Inflammatory macrophage treated with lipopolysaccharide for 1 hour (primary cell): ENCODE measurements around the gene ITGB8.

Experiments
- DNase-seq, 2 donors: peaks; one replicate each; pipeline ENCODE4 v3.0.0-alpha.2; 2020 to 2022

ITGB8 gene

GRCh38 chr7:20310301-20310700, 20.4 kb upstream of the ITGB8 start:
- DNase-seq, result peak; percentile 59

- DNase-seq, result peak; percentile 79 to 92
Measured at GRCh38 chr7:20310963-20311742, 19.5 kb upstream of the ITGB8 start.

DNA sequence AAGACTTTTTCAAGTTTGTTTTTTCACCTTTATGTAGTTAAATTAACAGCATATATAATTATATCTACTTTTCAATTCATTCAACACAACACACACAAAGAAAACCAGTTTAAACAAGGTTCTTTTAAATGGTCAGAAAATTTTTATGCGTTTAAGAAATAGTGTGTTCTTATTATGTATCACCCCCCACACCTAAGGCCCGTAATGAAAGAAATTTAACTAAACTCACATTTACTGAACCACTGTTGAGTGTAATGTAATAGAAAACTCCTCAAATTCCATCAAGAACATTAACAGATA, 19.0 kb upstream of the ITGB8 start:
- no peak for DNase-seq

- DNase-seq, result peak in 1 of 2 donors; percentile 7
Measured at GRCh38 chr7:20312562-20312961, 18.1 kb upstream of the ITGB8 start.

- DNase-seq, result no peak
Measured at GRCh38 chr7:20313626-20314025, 17.1 kb upstream of the ITGB8 start.

- DNase-seq, result no peak
Measured at GRCh38 chr7:20314198-20314597, 16.5 kb upstream of the ITGB8 start.

DNA sequence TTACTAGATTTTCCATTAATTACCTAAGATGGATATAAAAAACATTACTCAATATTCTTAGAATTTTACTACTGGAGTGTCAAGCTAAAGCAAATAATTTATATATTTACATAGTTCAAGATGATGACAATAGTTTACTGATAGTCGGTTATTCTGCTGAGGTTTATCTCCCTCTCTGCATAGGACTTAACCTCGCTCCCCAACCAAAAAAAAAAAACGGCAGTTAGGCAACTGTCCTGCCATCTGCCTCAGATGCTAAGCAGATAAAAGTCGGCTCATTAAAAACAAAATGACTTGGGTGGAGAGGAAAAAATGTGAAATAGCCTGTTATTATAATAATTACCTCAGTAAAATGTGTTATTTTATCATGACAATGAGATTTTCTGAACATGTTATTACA, 14.0 kb upstream of the ITGB8 start:
- no peak for DNase-seq

- peak in 1 of 2 donors; percentile 39 for DNase-seq
Measured at GRCh38 chr7:20317413-20317812, 13.3 kb upstream of the ITGB8 start.

DNA sequence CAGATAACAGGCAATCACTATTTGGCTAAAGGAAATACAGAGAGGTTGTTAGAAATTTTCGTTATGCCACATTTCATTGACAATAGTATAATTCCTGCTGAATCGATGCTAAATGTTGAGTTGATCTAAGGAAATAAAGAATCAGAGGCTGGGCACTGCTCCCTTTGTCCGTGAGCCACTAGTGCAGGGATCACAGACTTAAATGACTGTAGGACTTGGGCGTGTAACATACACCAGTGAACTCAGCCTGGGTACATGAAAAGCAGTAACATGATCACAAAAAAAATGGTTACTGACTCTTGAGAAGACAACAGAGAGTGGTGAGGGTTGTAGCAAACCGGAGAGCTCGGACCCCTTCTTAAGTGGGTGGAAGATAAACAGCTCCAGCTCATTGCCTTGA, 11.8 kb upstream of the ITGB8 start:
- no peak for DNase-seq

DNA sequence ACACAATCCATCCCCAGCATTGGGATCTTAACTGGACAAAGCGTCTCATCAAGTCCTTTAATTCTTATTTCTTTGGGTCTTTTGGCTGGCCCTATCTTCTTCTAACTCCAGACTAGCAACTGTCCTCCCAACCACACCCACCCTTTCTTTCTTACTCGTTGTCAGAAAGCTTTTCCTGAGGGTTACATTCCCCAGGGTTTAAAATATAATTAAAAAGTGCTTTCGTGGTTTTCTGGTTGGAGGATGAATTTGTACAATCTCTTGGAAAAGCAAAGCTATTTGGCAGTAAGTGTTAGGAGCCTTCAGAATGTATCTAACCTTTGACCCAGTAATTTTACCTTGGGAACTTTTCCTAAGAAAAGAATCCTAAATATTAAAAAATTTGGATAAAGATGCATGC, 10.4 kb upstream of the ITGB8 start:
- DNase-seq, result no peak

GRCh38 chr7:20320786-20321185, 9.9 kb upstream of the ITGB8 start:
- DNase-seq, result no peak

GRCh38 chr7:20323595-20323994, 7.1 kb upstream of the ITGB8 start:
- no peak for DNase-seq

DNA sequence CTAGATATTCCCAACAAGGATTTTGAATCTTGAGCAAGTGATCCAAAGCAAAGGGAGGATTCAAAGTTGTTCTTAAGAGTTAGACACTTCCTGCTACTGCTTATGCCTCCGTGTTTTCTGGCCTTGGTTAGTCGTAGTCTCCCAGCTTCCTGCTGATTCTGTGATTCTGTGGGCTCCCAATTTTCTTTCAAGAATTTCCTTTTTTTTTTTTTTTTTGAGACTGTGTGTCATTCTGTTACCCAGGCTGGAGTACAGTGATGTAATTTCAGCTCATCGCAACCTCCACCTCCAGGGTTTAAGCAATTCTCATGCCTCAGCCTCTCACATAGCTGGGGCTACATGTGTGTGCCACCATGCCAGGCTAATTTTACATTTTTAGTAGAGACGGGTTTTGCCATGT, 4.4 kb upstream of the ITGB8 start:
- peak; percentile 64 to 72 for DNase-seq

GRCh38 chr7:20327055-20327454, 3.6 kb upstream of the ITGB8 start:
- no peak for DNase-seq

DNA sequence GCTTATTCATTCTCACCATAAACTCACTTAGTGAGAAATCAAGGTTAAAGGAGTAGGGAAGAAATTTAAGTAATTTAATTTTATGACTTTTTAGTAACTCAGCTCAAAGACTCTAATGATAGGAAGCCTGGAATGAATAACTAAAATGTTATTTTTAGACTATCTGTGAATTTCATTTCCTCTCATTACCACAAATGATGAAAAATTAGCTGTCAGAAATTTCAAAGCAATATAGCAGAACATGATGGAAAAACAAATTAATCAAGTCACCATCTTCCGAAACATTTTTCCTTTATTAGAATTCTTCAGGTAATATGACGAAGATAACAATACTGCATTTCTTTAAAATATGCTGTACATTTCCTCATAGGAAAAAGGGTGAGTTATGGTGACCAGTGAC, 2.7 kb upstream of the ITGB8 start:
- DNase-seq, result no peak

GRCh38 chr7:20328692-20329091, 2.0 kb upstream of the ITGB8 start:
- no peak for DNase-seq

DNA sequence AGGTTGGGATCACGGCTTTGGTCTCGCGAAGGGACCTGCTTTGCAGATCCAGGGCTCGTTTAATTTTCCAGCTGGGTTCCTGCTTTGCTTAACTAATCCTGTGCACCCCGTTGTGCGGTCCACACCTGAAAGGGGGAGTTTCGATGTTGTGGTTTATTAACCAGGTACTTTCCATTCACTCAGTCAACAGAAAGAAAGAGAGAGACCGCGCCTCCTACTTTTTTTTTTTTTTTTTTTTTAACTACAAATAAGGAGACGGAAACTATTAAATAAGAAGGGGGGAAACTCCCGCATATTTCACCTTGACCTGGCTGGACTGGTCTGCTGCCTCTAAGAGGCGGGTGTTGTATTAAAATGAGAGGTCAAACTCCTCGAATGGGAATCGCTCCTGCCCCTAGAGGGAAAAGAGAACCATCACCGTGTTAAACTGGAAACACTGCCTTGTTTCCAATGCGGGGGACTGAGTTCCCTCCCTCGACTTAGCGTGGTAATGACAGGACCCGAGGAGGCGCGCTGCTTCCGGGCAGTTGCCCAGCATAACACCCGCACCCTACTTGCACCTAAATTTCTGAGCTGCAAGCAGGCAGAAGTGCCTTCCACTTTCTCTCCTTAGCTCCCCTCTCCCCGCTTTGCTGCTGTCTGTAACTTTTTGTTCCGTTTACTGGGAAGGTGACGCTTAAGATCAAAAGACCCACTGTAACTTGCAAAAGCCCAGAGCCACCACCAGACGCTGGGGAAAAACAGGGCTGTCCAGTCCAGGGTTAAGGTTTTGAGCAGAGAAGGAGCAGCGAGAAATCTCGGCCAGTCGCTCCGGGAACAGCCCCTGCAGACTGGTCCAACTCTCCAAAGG, 1.1 kb upstream of the ITGB8 start:
- peak; percentile 81 to 84 for DNase-seq

- DNase-seq, result peak; percentile 47 to 64
Measured at GRCh38 chr7:20330928-20331909, 519 bp downstream of the ITGB8 start.

GRCh38 chr7:20331910-20332813, 1.5 kb downstream of the ITGB8 start:
- DNase-seq, result no peak

- DNase-seq, result no peak
Measured at GRCh38 chr7:20338285-20338684, 7.6 kb downstream of the ITGB8 start.

- DNase-seq, result no peak
Measured at GRCh38 chr7:20340839-20341238, 10.1 kb downstream of the ITGB8 start.

DNA sequence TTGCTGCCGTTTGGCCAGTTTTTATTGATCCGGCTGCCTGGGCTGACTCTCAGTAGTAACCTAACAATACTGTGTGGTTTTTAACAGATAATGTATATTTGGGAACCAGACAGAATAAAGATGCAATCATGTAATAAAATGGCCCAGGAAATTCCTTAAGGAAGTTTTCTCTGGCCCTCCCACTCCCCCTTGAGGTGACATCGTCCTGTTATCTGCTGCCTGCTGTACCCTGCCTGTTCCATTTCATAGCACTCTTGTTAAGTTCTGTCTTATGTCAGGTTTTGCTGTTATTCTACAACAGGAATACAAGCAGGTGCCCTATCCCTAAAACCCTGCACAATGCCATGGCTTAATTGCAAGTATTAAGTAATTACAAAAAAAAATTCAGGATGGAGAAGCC, 12.5 kb downstream of the ITGB8 start:
- no peak for DNase-seq
